OCI-LY1 (cell line): ENCODE data around the gene ABL2.

Experiments
- CTCF ChIP-seq: fragments of 200-600 bp; sonication (generic), shearing (Covaris generic); IDR thresholded peaks from 2 replicates; pipeline ENCODE4 v1.5.1; 2017; ENCODE audit warnings: mild to moderate bottlenecking, antibody characterized with exemption, low read length, moderate library complexity, mixed read lengths
- EZH2 ChIP-seq: fragments of 200-600 bp; sonication (generic), shearing (Covaris generic); IDR thresholded peaks from 2 replicates; pipeline ENCODE4 v1.8.0; 2017; ENCODE audit warnings: borderline replicate concordance, mixed run types, mild to moderate bottlenecking, antibody characterized with exemption, low read length, moderate library complexity, mixed read lengths

GRCh38 chr1:179241530-179242097 lies 12.1 kb upstream of the ABL2 start:
- TF ChIP-seq CTCF (no peak), EZH2 (no peak)
